CD4-positive, alpha-beta T cell treated with Interleukin-10 for 1 hour (primary cell): ENCODE results near the gene NCKAP5L.
"Not testable (repeated sequence)": the region's sequence is repeated elsewhere in the genome, so short reads cannot be mapped to it uniquely, and the experiment has no call there.

Source experiments
- DNase-seq: peaks from one replicate; pipeline ENCODE4 v3.0.0-alpha.2; 2020

NCKAP5L gene

GRCh38 chr12:49828133-49829091 lies at the start of gene NCKAP5L:
TSS of gene NCKAP5L (minus strand) at chr12:49828413. CDS start at chr12:49804044, 24,369 bp downstream.
- DNase-seq, result peak; percentile 95

GRCh38 chr12:49877066-49877465 lies 48.9 kb upstream of the NCKAP5L start:
- no peak for DNase-seq

GRCh38 chr12:49876070-49876469 lies 47.9 kb upstream of the NCKAP5L start:
- no peak for DNase-seq

GRCh38 chr12:49875115-49875720 lies 47.0 kb upstream of the NCKAP5L start:
- DNase-seq, result no peak

- DNase-seq, result no peak
These were observed 46.1 kb upstream of the NCKAP5L start for GRCh38 chr12:49874142-49874897.

GRCh38 chr12:49873361-49873934 lies 45.2 kb upstream of the NCKAP5L start:
- no peak for DNase-seq

GRCh38 chr12:49872781-49873181 lies 44.6 kb upstream of the NCKAP5L start:
- DNase-seq, result no peak

- DNase-seq, result no peak
These were observed 44.2 kb upstream of the NCKAP5L start for GRCh38 chr12:49872381-49872780.

- DNase-seq, result not testable (repeated sequence)
These were observed 43.6 kb upstream of the NCKAP5L start for GRCh38 chr12:49871811-49872251.

GRCh38 chr12:49871263-49871561 lies 43.0 kb upstream of the NCKAP5L start:
- no peak for DNase-seq

GRCh38 chr12:49870501-49871262 lies 42.5 kb upstream of the NCKAP5L start:
- no peak for DNase-seq

GRCh38 chr12:49869816-49870500 lies 41.7 kb upstream of the NCKAP5L start:
- no peak for DNase-seq

- DNase-seq, result no peak
These were observed 41.0 kb upstream of the NCKAP5L start for GRCh38 chr12:49868952-49869815.

GRCh38 chr12:49868449-49868848 lies 40.2 kb upstream of the NCKAP5L start:
- no peak for DNase-seq

- DNase-seq, result no peak
These were observed 39.5 kb upstream of the NCKAP5L start for GRCh38 chr12:49867570-49868341.

- peak; percentile 77 for DNase-seq
These were observed 38.8 kb upstream of the NCKAP5L start for GRCh38 chr12:49866859-49867569.

GRCh38 chr12:49865782-49866135 lies 37.5 kb upstream of the NCKAP5L start:
- no peak for DNase-seq

GRCh38 chr12:49865109-49865781 lies 37.0 kb upstream of the NCKAP5L start:
- DNase-seq, result no peak

GRCh38 chr12:49864798-49865090 lies 36.5 kb upstream of the NCKAP5L start:
- DNase-seq, result no peak
